ENCODE results near the gene CNRIP1.

DNA sequence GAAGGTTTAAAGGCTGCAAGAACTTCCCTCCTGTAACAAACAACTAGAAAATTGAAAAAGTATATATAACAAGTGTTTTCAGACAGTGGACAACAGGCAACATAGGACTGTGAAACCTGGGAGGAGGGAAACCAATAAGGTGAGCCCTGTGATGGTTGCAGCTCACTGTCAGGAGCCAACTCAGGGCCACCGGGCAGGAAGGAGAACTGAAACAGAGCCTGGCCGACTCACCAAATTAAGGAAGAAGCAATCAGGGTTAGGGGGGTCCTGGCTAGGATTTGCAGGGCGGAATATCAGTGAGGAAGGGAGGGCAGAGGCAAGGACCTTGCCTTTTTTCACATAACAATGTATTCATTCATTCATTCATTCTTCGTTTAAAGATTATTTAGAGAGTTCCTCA lies 21.8 kb upstream of the CNRIP1 start:
- TF ChIP-seq CTCF (IDR thresholded peaks at IDR 0.05): no peak
- TF ChIP-seq POLR2A (IDR thresholded peaks at IDR 0.05): no peak

Measured in vagina (tissue), 2 donors.